NB4 (cell line): ENCODE results near the gene TMEM130.

ENCODE experiments used
- CTCF ChIP-seq: IDR thresholded peaks from one replicate; pipeline ENCODE4 v1.5.1; 2012; ENCODE audit warnings: low read depth, low read length
- MAX ChIP-seq: IDR thresholded peaks from 2 replicates; pipeline ENCODE4 v1.6.1; 2011; ENCODE audit warnings: low read depth, low read length
- POLR2A ChIP-seq: IDR thresholded peaks from 2 replicates; pipeline ENCODE4 v1.6.1; 2011; ENCODE audit warnings: mild to moderate bottlenecking; ENCODE audit not compliant: insufficient read length; ENCODE audit errors: extremely low read depth

GRCh38 chr7:98840722-98841121, 29.1 kb downstream of the TMEM130 start:
- TF ChIP-seq CTCF (no peak), POLR2A (no peak), MAX (no peak)
